GM12875 (cell line): ENCODE data around the gene ZNF839.

Experiments
- H3K4me3 ChIP-seq: one replicate; pipeline ENCODE4 v1.5.1; 2011; ENCODE audit warnings: low read depth, low read length, control low read depth
- CTCF ChIP-seq: IDR thresholded peaks from 2 replicates; pipeline ENCODE4 v1.5.1; 2011; ENCODE audit warnings: low read depth, mild to moderate bottlenecking, control low read depth, inconsistent platforms, low read length, moderate library complexity, borderline replicate concordance; ENCODE audit not compliant: insufficient read depth

ZNF839 gene

GRCh38 chr14:102315121-102315520 is 4.4 kb upstream of the ZNF839 start:
- no peak for TF ChIP-seq CTCF
- no peak overlapping the region for H3K4me3 ChIP-seq

- TF ChIP-seq CTCF: no peak
- H3K4me3 ChIP-seq: peak overlapping the region; percentile 37
Observed at GRCh38 chr14:102316338-102316742, 3.2 kb upstream of the ZNF839 start.

GRCh38 chr14:102316743-102317563 is 2.6 kb upstream of the ZNF839 start:
- TF ChIP-seq CTCF: peak; percentile 77

GRCh38 chr14:102317564-102318248 is 1.8 kb upstream of the ZNF839 start:
- H3K4me3 ChIP-seq: peak overlapping the region; percentile 57
- no peak for TF ChIP-seq CTCF

More at GRCh38 chr14:102316743-102317563, 2.6 kb upstream of the ZNF839 start:
- H3K4me3 ChIP-seq: peak overlapping the region; percentile 57

- no peak for TF ChIP-seq CTCF
Observed at GRCh38 chr14:102318781-102319276, 717 bp upstream of the ZNF839 start.

DNA sequence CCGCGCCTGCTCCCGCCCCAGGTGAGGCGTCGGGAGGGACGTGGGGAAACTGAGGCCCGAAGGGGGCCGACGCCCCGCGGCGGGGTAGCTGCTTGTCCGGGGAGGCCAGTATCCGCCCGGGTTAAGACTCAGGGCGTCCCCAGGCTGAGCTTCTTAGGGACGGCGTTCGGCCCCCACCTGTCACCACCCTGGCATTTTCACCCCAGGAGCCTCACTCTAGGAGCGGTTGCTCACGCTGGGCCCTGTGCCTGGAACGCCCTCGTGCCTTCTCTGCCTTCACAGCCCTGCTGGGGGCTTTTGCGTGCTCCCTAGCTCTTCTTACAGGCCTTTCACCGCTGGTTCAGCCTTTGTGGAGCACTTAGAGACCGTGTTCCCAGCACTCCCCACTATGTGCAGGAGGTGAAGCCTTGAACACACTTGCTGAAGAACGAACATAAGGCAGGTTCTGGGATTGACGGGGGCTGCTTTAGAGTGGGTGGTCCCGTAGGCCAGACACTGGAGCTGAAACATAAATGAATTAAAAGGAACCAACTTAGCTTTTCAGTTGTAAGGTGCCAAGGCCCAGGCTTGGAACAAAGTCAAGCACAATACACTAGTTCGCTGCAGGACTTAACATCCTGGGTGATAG is 601 bp downstream of the ZNF839 start:
- no peak for TF ChIP-seq CTCF
- H3K4me3 ChIP-seq: peak overlapping the region; percentile 90

More at GRCh38 chr14:102318781-102319276, 717 bp upstream of the ZNF839 start:
- H3K4me3 ChIP-seq: peak overlapping the region; percentile 90
